Cerebellar nuclear complex (tissue), 1 donor: Measurements from ENCODE around the gene POR.
"Not testable (repeated sequence)": the region's sequence is repeated elsewhere in the genome, so short reads cannot be mapped to it uniquely, and the experiment has no call there.

Source experiments
- DNase-seq, 2 experiments: peaks; one replicate each; lab custom pipeline; 2025; lab: John Stamatoyannopoulos, UW

POR gene

GRCh38 chr7:76029682-76030081, 114.7 kb downstream of the POR start:
- DNase-seq: not testable (repeated sequence)

GRCh38 chr7:76031964-76032363, 117.0 kb downstream of the POR start:
- no peak for DNase-seq
